Gastrocnemius medialis (tissue), 4 donors: ENCODE measurements around the gene NFKB2. TPM values are rescaled to one million over a fixed set of nuclear protein-coding genes. Genes with fewer than 3 reads are reported as not detected.
A peak's percentile ranks its signal among the peaks of the same experiment; 100 is the strongest.

Experiments used
- ATAC-seq, 2 donors: fragments of 150-250 bp; one replicate each; pipeline ENCODE4 v1.9.1; 2016
- DNase-seq, 2 donors: peaks; one replicate each; pipeline ENCODE4 v3.0.0-alpha.2; 2019
- H3K27ac ChIP-seq, 4 donors: fragments of 200-600 bp; sonication (generic); 1 replicate in 1 of 4; 2 replicates in 3 of 4; pipeline ENCODE4 v1.5.1; 2016 to 2018; ENCODE audit warnings: mild to moderate bottlenecking in 2 of 4, moderate library complexity in 1 of 4
- H3K27me3 ChIP-seq, 3 donors: fragments of 200-600 bp; sonication (generic) in 2 of 3; 1 replicate in 1 of 3; 2 replicates in 2 of 3; pipeline versions ENCODE4 v1.5.1 to v1.6.0; 2016 to 2019; ENCODE audit warnings: mild to moderate bottlenecking in 1 of 3, moderate library complexity in 1 of 3
- H3K36me3 ChIP-seq, 2 donors: fragments of 200-600 bp; sonication (generic) in 1 of 2; one replicate each; pipeline ENCODE4 v1.5.1; 2017 to 2018
- H3K4me1 ChIP-seq, 2 donors: fragments of 200-600 bp; sonication (generic) in 1 of 2; one replicate each; pipeline ENCODE4 v1.5.1; 2016 to 2017; ENCODE audit warnings: mild to moderate bottlenecking in 2 of 2
- H3K4me3 ChIP-seq, 4 donors: fragments of 200-600 bp; sonication (generic) in 3 of 4; 1 replicate in 1 of 4; 2 replicates in 3 of 4; pipeline ENCODE4 v1.5.1; 2016 to 2019; ENCODE audit warnings: mild to moderate bottlenecking in 2 of 4
- H3K9me3 ChIP-seq, 3 donors: fragments of 200-600 bp; sonication (generic) in 2 of 3; 1 replicate in 1 of 3; 2 replicates in 2 of 3; pipeline ENCODE4 v1.5.1; 2016 to 2019
- POLR2A ChIP-seq, 2 donors: fragments of 450-650 bp; IDR thresholded peaks; one replicate each; pipeline ENCODE4 v1.6.1; 2017; ENCODE audit warnings: antibody characterized with exemption in 2 of 2, mild to moderate bottlenecking in 2 of 2, moderate library complexity in 2 of 2
- in situ Hi-C, 4 donors: fragments of 200-750 bp; cut with MboI; loops; one replicate each; pipeline versions ENCODE4 v1.15.0 to v1.8.0; 2017; ENCODE audit warnings: low sequenced_read_pairs in 4 of 4
- intact Hi-C: fragments of 100-400 bp; cut with DNase I; formaldehyde crosslinking; loops from one replicate; pipeline ENCODE4 v1.15.1; 2023; ENCODE audit warnings: low total_unique reads
- microRNA counts, 2 donors: library from miRNA; unstranded; fragments of <30 nt; microRNA quantifications; one replicate each; lab custom pipeline; 2016
- microRNA-seq, 2 donors: library from miRNA; unstranded; fragments of <30 nt; microRNA quantifications; one replicate each; pipeline ENCODE4, GENCODE V29; 2016; ENCODE audit warnings: borderline replicate concordance in 2 of 2
- total RNA-seq, 4 donors: library from RNA; depleted of rRNA; stranded (reverse); fragments of >200 nt; gene quantifications; one replicate each; pipeline versions ENCODE4 v1.1.0 to v1.2.3, GENCODE V29; 2016
- TF ChIP-seq, protein P1 (sequence below), 5 experiments: fragments of 450-650 bp in 3 of 5; fragments of 200-600 bp in 2 of 5; sonication (generic) in 2 of 5; IDR thresholded peaks in 4 of 5; conservative IDR thresholded peaks in 1 of 5; 1 replicate in 4 of 5; 2 replicates in 1 of 5; pipeline ENCODE4 v1.5.1; 2016 to 2019; ENCODE audit warnings: antibody characterized with exemption in 5 of 5, mild to moderate bottlenecking in 3 of 5, moderate library complexity in 3 of 5

The NFKB2 gene
- total RNA-seq, 4 donors from 2014 or later = 8.6 to 17.3 (median 12.8) TPM

DNA sequence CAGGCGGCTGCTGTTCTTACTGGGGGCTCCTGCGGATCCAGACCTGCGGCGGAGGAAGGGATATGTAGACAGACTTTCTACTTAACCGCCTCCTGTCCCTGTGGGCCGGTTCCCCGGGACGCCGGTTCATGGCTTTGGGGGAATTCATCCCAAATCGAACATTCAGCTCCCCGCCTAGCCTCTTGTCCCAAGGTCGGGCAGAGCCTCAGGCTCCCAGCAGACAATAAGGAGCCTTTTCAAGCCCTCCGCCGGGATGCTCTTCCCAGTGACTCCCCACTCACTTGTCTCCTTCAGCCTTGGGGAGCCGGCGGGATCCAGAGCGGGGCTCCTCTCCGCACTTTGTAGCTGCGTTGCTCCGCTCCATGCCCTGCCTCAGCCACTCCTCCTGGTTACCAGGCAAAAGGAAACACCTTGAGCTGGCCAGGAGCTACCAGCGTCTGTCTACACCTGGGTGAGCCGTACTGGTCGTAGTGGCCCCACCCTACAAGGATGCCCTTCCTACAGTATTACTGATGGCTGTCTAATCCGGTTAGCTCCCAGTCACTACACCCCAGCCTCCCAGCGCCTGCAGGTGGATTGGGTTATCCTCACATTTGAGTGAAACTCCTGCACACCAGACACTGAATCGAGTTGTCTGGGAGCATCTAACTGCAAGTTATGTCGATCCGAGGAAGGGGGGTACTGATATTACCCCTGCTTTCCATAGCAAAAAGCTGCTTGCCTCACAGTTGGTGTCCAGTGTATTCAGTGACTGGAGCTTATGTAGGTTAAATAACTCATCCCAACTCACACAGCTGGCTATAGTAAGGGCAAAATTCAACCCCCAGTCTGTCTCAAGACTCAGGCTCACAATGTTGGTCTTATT, 55.8 kb downstream of the NFKB2 start, which contains the start of gene C10orf95:
TSS of gene C10orf95 (minus strand) at position 439 of the 865 bp plus-strand sequence. CDS start 450 bp downstream, outside the sequence.
- H3K4me3 ChIP-seq = peak within 1 kb of the TSS; percentile 42 to 98 (median 74)
- H3K27me3 ChIP-seq = no peaks in the 10 kb centered on the region
- no peak for DNase-seq
- peak within 1 kb of the TSS; percentile 75 to 93 (median 86) for H3K27ac ChIP-seq
- peaks cover 10 to 16% of the 10 kb centered on the region in 2 donors for H3K4me1 ChIP-seq
- in situ Hi-C loops (no loop called here), intact Hi-C loops (loop anchor here (2.0 kb wide), 1 partner anchor 53 kb away; no protein-coding TSS in a partner anchor)
- no peaks in the 10 kb centered on the region for H3K9me3 ChIP-seq
- TF ChIP-seq POLR2A (IDR thresholded peaks at IDR 0.05) = no peak
- TF ChIP-seq, protein P1, sequence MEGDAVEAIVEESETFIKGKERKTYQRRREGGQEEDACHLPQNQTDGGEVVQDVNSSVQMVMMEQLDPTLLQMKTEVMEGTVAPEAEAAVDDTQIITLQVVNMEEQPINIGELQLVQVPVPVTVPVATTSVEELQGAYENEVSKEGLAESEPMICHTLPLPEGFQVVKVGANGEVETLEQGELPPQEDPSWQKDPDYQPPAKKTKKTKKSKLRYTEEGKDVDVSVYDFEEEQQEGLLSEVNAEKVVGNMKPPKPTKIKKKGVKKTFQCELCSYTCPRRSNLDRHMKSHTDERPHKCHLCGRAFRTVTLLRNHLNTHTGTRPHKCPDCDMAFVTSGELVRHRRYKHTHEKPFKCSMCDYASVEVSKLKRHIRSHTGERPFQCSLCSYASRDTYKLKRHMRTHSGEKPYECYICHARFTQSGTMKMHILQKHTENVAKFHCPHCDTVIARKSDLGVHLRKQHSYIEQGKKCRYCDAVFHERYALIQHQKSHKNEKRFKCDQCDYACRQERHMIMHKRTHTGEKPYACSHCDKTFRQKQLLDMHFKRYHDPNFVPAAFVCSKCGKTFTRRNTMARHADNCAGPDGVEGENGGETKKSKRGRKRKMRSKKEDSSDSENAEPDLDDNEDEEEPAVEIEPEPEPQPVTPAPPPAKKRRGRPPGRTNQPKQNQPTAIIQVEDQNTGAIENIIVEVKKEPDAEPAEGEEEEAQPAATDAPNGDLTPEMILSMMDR (IDR thresholded peaks at IDR 0.05 in 4 of 5, conservative IDR thresholded peaks at IDR 0.05 in 1 of 5) = no peak
- peak in 1 of 2 donors; percentile 6 for ATAC-seq
- no peaks in the 10 kb centered on the region for H3K36me3 ChIP-seq

MicroRNAs encoded within 50 kb of the gene (microRNA counts, 767-probe panel; counts per million panel counts)
- 356 to 448 counts per million in 2 donors for microRNA hsa-miR-146b-3p (lab: Ali Mortazavi, UCI)
- 356 to 448 counts per million in 2 donors for microRNA hsa-miR-146b-5p (lab: Ali Mortazavi, UCI)

Small RNA genes within 50 kb of the gene (microRNA-seq; reads per million reads assigned to microRNA genes)
- 104 to 243 reads per million in 2 donors for gene MIR146B

Other genes starting within 250 kb of the NFKB2 start
- gene NOLC1, start 243.3 kb upstream of the NFKB2 start, total RNA-seq = 10 to 100 TPM; 37.2 to 76.7 (median 71.1) TPM
- under 1 TPM in 1 of 4 donors, not detected in 3; 0.51 TPM for gene ELOVL3, start 169.4 kb upstream of the NFKB2 start, total RNA-seq
- gene PITX3, start 154.2 kb upstream of the NFKB2 start, total RNA-seq = 1 to 10 TPM; 4.2 to 8.9 (median 6.5) TPM
- 10 to 100 TPM; 31.4 to 64.2 (median 58.7) TPM for gene GBF1, start 150.2 kb upstream of the NFKB2 start, total RNA-seq
- gene PSD, start 23.1 kb downstream of the NFKB2 start, total RNA-seq = 1 to 10 TPM in 1 of 4 donors, under 1 TPM in 1, not detected in 2; 0.35 to 2.6 TPM
- 10 to 100 TPM; 14.2 to 34.8 (median 21.0) TPM for gene FBXL15, start 25.1 kb downstream of the NFKB2 start, total RNA-seq
- 10 to 100 TPM; 51.6 to 83.1 (median 70.2) TPM for gene CUEDC2, start 36.9 kb downstream of the NFKB2 start, total RNA-seq
- not detected for gene C10orf95, start 55.8 kb downstream of the NFKB2 start, total RNA-seq
- 100 to 1,000 TPM; 212 to 261 (median 252) TPM for gene ACTR1A, start 107.0 kb downstream of the NFKB2 start, total RNA-seq
- gene SUFU, start 108.3 kb downstream of the NFKB2 start, total RNA-seq = 10 to 100 TPM in 1 of 4 donors, 1 to 10 TPM in 3; 7.3 to 11.8 (median 7.9) TPM
- 100 to 1,000 TPM; 113 to 222 (median 138) TPM for gene TRIM8, start 248.8 kb downstream of the NFKB2 start, total RNA-seq